NOMO-1 treated with dmso at 0.1 percent for 144 hours (cell line): ENCODE results near the gene ILDR1.
A peak's percentile ranks its signal among the peaks of the same experiment; 100 is the strongest.

Experiments
- DNase-seq: peaks from one replicate; lab custom pipeline; 2025; ENCODE audit not compliant: unreplicated experiment; lab: John Stamatoyannopoulos, UW

The ILDR1 gene

DNA sequence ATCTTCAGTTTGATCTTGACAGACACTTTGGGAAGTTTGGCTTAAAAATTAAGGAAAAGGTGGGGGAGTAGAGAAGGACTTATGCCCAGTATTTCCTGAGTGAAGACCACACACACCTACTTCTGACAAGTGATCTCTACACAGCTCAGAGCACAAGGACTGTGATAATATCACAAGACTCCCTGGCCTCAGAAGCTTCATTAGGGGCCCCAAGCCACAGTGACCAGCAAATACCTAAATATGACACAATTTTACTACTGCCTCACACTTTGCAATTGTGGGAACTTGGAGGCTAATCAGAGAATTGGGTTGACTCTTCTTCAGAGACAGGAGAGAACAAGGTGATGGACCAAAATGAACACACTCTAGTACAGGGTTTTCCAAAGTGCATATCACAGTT lies 2.6 kb downstream of the ILDR1 start:
- DNase-seq = no peak

DNA sequence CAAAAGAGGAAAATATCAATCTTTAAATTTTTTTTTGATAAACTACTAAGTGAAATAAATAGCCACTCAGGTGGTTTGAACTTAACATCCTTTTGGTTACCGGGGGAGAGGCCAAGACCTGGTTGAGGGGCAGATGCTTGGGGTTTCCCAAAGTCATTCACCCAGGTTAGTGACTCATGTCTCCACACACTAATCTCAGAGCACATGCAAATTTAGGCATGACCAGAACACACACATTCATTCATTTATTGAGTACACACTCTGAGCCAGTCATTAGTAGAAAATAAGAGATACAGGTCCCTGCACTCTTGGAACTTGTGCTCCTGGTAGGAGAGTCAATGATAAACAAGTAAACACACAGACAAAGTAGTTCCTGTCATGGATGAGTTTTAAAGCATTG lies 7.3 kb downstream of the ILDR1 start:
- DNase-seq = no peak

DNA sequence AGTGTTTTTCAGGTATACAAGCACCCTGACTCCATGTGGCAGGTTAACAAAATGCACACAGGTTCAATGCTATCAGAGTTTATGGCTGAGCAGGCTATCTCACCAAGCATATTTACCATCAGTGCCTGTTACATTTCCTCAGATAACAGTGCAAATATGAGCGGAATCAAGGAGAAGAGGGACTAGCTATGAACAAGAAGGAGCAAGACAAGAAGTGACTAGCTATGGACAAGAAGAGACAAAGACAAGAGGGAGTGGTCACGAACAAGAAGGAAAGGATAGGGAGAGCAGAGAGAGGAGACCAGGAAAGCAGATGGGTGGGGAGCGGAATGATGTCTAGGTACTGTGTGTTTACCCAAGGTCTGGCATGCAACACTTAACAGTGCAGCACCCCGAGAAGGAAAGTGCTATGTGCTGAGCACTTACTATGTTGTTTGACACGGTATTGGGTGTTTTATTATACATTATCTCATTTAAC lies 8.6 kb downstream of the ILDR1 start:
- no peak for DNase-seq

DNA sequence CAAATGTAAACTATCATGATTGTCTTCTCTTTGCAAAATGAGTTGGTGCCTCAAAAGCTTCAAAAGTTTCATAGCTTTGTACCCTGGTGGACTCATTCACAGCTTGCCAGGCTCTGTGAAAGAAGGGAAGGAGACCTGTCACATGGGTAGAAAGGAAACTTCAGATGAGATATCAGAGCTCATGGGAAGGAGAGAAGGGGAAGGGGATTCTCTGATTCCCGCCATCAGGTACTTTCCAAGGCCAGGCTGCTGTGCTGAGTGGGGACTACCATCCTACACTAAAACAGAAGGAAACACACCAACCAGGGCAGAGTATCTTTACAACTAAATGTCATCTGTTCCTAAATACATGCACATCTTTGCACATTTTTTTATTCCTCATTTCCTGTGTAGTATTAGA lies 9.2 kb downstream of the ILDR1 start:
- DNase-seq = no peak

DNA sequence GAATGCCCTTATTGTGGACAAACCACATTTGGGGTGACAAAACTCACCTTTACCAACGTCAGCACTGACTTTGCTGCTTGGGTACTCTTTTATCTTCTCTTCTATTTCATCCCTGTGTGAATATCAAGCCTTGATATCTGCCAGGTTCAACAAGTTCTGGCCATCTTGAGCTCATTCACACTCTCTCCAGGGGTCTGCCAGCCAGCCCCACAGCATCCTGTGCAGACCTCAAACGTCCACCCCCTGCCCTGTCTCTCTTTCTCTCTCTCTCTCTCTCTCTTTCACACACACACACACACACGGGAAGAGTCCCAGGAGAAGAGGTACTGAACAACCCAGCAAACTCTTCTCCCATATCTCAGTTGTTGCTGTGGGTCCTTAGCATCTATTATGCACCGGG lies 10.7 kb downstream of the ILDR1 start:
- no peak for DNase-seq

DNA sequence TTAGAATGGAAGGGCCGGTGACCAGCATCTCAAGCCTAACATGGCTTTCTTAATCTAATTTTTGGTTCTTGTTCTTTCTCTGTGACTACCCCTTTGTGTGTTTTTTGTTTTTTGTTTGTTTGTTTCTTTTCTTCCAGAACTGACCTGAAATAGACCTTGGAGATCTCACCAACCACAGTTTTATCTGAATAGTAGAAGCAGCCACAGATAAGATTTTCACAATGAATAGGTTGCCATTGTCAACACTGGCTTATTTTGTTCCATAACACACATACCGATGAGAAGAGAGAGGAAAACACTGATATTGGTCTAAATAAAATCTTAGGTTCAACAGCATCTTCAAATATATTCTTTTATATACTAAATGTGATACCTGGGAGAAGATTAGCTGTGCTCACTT lies 11.5 kb downstream of the ILDR1 start:
- no peak for DNase-seq

DNA sequence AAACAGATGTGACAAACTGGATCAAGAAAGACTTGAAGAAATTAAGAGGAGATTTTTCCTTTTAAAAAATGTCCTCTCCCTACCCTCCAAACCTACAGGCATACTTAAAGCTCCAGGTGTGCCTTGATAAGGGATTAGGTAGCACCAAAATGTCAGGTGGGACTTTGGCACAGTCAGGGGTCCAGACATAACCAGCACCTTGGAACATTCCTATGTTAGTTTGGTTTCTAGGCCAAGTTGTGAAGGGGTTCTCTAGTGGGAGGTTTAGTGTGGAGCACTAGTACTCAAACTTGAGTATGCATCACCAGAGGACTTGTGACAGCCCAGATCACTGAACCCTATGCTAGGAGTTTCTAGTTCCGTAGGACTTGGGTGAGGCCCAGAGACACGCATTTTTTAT lies 13.9 kb downstream of the ILDR1 start:
- DNase-seq = no peak

DNA sequence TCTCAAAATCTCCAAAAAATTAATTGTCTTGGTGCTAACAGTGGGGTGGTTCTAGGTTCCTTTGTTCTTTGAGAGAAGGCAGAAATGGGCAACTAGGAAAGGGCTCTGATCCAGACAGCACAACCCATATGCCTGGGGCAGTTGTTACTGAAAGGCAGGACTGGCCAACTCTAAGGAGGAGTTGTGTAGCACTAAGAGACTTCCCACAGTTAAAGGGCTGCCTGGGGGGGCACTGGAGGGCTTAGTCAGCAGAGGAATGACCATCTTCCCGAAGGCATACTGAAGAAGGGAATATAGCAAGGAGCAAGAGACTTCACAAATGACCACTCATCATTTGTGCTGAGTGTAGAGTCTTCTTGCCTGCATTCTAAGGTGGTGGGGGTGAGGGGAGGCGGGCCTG lies 15.8 kb downstream of the ILDR1 start:
- no peak for DNase-seq

DNA sequence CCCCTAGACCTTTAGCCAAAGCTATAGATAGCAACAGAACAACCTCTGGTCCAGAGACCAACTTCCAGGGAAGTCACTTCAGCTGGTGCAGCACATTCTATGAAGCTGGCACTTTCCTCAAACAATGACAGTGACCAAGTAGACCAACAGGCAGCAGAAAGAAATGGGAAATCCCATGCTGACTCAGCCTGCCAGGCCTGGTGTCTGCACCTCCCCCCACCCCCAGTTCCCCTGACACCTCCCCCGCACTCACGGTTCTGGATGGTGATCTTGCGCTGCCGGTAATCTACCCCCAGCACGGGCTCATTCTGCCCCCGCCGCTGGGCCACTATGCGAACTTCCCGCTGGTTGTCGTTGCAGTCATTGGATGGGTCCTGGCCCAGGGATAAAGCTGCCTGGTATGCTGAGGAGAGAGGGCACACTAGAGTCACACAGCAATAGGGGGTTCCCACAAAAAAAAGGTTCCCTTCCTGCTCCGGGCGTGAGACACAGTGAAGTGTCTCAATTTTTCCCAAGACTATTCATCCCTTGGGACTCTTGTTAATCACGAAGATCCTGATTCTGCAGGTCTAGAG lies 17.0 kb downstream of the ILDR1 start:
- DNase-seq = no peak

DNA sequence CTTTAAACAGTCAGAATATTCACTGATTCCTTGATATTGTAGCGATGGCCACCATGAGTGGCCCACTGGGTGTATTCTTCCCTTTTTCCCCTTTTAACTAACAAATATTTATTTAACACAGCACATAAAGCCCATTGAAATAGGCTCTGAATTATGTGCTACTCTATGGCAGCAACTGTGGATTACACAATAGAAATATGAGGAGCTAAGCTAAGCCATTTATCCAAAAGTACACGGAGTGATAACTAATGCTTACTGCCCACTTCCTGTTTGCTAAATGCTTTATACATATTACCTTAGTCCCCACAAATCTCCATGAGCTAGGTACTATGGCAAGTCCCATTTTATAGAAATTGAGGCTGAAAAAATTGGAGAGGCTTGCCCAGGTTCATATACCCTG lies 17.9 kb downstream of the ILDR1 start:
- no peak for DNase-seq

DNA sequence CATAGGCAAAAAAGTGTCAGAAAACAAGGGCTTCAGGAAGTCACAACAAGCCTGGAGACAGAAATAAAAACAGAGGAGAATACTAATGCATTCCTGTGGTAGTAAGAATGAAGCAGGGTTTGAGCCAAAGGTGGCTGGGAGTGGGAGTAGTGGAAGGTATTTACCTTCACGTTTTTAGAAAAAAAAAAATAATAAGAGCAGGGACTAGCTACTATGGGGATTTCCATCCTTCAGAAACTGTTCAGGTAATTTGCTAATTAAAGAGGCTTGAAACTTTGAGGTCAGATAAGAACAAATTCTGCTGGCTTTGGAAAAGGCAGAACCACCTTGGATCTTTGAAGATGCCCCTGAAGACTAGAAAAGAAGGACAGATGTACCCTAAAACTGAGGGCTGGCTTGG lies 18.4 kb downstream of the ILDR1 start:
- no peak for DNase-seq

DNA sequence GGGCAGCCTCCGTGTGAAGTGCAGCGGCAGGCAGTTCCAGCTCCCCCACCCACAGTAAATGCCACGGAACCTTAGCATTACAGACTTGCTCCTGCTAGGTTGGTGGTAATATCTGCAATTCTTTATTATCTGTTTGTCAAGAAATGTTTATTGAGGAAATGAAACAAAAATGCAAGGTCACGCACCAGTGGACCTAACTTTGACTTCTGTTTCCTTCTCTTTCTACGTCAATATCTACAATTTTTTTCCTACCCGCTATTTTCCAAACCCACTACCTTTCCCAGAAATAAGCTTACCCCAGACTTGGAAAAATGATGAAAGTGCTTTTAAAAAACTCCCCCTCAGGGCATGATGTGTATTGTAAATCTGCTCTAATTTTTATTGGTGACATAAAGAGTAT lies 18.9 kb downstream of the ILDR1 start:
- DNase-seq = no peak

DNA sequence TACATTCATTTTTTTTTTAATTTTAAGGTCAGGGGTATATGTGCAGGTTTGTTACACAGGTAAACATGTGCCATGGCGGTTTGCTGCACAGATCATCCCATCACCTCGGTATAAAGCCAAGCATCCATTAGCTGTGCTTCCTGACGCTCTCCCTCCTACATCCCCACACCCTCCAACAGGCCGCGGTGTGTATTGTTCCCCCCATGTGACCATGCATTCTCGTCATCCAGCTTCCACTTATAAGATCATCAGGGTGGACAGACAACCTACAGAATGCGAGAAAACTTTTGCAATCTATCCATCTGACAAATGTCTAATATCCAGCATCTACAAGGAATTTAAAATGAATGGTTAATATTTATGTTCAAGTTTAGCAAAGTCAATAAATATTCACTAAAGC lies 19.4 kb downstream of the ILDR1 start:
- no peak for DNase-seq

DNA sequence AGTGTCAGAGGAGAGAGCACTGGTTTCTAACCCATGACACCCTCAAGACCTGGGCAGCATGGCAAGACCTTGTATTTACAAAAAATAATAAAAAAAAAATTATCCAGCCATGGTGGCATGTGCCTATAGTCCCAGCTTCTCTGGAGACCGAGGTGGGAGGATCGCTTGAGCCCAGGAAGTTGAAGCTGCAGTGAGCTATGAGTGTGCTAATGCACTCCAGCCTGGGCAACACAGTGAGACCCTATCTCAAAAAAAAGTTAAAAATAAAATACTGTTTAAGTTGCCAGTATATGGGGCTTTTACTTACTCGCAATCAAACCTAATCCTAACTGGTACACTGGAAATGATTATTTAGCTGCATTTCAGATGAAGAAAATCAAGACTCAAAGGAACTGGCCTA lies 20.2 kb downstream of the ILDR1 start:
- no peak for DNase-seq

DNA sequence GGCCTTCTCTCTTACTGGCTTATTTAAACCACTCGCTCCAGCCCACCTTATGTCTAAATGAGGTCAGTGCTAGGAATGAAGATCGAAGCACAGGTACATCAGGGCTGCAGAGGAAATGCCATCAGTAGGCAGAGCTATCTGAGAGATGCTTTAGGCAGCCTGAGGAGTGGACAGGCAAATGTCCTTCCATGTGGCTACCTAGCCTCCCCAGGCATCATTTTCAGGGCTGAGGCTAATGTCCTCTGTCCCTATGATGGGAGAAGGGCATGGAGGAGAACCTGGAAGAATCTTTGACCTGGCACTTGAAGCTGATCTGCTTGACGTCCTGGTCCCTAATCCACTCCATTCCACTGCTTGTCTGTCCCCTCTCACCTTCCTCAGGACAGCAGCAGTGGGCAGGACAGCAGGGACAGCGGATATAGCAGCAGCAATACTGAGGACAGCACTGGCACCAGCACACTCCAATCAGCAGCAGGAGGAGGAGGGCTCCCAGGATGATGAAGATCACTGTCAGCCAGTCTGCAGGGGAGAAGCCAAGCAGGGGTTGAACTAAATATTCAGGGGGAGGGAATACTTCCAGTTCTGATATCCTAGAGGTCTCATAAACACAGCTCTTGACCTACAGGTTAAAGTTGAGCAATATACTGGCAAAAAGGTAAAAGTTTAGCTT lies 21.0 kb downstream of the ILDR1 start:
- DNase-seq = no peak

DNA sequence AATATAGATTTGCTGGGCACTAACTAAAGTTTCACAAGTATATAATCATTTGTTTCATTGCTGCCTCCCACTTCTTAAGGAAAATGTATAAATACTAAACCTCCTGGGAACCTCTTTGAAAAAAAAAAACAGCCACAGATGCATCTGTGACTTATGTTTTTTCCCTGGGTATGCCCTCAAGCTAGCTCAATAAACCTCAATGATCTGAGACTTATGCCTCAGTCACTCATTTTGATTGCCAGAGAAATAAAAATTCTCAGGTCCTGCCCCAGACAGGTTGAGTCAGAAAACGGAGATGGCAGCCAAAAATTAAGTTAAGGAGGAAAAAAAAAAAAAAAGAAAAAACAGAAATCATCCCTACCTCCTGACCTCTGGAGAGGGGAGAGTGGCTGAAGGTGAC lies 22.1 kb downstream of the ILDR1 start:
- DNase-seq = no peak

DNA sequence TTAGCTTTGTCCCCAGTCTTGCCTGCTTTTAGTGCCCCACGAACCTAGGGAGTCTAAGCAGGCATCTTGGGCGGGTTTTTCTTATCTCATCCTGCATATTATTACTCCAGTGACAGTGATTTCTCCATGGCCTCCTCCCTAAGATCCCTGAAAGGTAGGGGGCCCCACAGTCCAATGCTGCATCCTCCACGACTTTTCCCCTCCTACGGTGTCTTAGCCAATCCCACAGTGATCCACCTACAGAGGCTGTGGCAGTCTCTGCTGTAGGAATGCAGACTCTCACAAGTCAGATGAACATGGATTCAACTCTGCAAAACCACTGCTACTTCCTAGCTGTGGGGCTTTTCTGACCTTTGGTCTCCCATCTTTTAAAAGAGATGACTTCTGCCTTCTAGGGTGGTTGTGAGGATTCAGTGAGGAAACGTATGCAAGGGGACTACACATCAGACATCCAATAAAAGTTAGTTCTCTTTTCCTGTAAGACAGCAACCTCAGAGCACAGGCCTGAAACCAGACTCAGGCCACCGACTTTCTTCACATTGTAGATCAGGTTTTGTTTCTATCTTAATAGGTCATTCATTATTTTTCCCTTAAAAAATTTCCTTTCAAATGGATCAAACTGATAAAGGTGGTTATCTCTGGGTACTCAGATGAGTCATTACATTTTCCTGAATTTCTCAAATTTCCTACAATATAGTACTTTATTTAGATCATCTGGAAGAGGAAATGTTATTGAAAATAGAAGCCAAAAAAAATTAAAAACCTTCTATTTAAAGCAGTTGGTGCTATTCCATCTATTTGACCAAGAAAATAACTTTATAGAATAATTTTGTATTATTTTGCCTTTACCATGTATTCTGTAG lies 23.2 kb downstream of the ILDR1 start:
- peak; percentile 69 for DNase-seq

DNA sequence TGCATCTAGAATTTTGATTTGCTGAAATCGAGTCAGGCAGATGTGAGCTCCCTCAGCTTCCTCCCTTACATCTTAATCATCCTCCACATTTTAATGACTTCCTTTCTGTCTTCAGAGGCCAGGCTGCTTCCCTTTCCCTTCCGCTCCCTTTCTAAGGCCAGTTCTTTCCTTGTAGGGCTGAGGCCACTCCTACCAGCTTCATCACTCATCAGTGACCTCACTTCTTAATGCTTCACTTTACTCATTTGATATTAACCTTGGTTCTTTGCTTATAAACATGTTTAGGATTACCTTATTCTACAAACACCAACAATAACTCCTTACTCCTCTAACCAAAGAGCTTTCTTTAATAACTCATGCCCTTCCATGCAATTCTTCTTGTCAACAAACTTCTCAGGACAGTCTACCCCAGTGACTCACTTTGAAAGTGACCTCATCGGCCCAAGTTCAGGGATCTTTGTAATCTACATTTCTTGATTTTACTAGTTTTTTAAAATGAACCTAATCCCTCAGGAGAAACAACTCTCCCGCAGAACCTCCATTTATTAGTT lies 23.9 kb downstream of the ILDR1 start:
- DNase-seq = peak; percentile 87

DNA sequence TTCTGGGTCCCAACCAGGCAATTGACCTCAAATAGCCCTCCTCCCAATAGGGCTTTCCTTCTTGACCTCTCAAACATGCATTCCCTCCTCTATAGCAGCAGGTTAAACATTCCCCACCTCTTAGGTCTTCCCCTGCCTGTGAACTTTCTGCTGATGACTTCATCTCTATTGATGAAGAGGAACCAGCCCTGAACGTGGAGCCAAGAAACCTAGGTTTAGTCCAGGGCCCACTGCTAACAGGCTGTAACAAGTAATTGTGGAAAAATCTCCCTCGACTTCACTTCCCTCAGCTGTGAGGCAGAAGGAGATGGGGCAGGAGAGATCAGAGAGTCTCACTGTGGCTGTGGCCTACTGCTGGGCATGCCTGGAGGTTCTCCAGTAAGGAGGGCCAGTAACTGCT lies 24.7 kb downstream of the ILDR1 start:
- DNase-seq = no peak

DNA sequence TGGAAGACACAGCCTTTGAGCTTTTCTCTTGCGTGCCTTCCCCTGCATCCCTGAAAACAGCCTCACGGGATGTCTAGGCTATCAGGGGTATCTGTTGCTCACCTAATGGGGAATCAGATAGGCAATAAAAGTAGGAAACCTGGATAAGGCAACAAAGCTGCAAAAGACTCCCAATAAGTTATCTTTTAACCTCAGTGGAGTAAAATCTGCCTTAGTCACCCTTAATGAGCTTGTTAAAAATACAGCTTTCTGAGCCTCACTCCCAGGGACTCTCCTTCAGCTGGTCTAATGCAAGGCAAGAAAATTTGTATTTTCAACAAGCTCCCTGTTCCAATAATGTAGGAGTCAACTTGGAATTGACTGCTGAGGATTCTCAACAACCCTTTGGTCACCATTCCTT lies 25.6 kb downstream of the ILDR1 start:
- DNase-seq = no peak

DNA sequence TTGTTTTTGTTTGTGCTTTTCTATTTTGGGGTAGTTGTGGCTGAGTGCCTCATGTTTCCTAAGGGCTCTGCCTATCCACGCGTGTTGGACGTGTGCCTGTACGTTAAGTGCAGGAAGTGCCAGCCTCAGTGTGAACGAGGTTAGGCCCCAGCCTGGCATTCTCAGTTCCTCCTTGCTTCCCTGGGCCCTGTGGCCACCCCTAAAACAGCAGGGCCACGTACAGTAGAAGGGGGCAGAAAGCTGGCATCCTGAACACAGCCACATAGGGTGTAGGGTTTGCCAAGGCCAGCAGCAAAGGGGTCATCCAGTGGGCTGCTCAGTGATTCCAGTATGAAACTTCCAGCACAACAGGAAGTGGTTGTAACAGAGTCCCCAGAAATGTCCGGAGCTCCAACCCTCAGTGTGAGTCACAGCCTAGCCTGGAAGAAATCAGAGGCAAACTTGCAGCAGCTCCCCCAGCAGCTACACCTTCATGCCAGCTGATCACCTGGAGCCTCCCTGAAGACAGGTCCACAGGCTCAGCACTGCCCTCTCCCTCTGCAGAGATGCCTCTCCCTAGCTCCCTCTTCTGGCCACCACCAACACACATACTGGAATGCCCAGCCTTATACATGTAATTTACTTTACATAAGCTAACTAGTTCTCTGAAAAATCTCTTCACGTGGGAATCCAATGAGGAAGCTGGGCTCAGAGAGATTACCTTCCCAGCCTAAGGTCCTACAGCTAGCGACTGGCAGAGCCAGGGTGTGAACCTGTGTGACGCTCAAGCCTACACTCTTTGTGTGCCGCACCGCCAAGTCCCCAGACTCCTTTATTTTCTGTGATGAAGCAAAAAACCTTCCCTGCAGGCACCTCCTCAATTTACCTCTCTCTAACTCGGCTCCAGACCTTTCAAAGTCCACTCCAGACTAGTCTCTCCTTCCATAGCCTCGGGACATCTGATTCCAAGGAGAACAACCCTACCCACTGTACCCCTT lies 26.6 kb downstream of the ILDR1 start:
- peak; percentile 85 for DNase-seq
